ENCODE data around the gene NOTO. TPM values are rescaled to one million over a fixed set of nuclear protein-coding genes. Genes with fewer than 3 reads are reported as not detected.
"Not testable (repeated sequence)": the region's sequence is repeated elsewhere in the genome, so short reads cannot be mapped to it uniquely, and the experiment has no call there.

Gene NOTO
- total and polyA plus RNA-seq, 2 donors from 2014 or later, result not detected

DNA sequence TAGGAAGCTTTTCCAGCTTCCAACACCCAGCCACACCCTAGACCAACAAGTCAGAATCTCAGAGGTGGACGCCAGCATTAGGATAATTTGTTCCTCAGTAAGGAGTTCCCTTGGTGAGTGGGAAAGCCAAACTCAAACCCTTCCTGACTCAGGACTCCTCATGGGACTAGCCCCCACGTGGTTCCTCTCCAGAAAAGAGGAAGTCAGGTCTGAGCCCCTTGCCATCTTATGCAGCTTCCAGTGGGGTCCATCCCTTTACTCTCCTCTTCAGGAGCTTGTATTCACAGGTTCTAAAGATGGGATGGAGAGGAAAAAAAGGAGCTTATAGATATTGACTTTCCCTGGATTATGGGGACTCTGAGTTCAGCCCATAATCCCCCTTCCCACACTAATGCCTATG lies 14.8 kb upstream of the NOTO start:
- Histone ChIP-seq H3K9ac (ENCODE audit: low read length in 3 of 3) (no peak overlapping the region), H3K27me3 (ENCODE audit: control insufficient read depth, insufficient read depth, low read length) (no peaks in the 10 kb centered on the region), H3K4me1 (ENCODE audit: control insufficient read depth in 2 of 3, insufficient read depth in 2 of 3, low read depth in 1 of 3, low read length in 3 of 3) (no peaks in the 10 kb centered on the region), H3K36me3 (ENCODE audit: control insufficient read depth in 2 of 3, insufficient read depth in 3 of 3, low read length in 3 of 3) (no peaks in the 10 kb centered on the region), H3K9me3 (ENCODE audit: control insufficient read depth in 2 of 3, insufficient read depth in 1 of 3, low read length in 3 of 3) (no peaks in the 10 kb centered on the region), H3K27ac (ENCODE audit: low read depth in 2 of 2, low read length in 2 of 2) (no peak overlapping the region), H3K4me3 (ENCODE audit: low read length in 3 of 3) (no peak overlapping the region)
- TF ChIP-seq, protein P1, sequence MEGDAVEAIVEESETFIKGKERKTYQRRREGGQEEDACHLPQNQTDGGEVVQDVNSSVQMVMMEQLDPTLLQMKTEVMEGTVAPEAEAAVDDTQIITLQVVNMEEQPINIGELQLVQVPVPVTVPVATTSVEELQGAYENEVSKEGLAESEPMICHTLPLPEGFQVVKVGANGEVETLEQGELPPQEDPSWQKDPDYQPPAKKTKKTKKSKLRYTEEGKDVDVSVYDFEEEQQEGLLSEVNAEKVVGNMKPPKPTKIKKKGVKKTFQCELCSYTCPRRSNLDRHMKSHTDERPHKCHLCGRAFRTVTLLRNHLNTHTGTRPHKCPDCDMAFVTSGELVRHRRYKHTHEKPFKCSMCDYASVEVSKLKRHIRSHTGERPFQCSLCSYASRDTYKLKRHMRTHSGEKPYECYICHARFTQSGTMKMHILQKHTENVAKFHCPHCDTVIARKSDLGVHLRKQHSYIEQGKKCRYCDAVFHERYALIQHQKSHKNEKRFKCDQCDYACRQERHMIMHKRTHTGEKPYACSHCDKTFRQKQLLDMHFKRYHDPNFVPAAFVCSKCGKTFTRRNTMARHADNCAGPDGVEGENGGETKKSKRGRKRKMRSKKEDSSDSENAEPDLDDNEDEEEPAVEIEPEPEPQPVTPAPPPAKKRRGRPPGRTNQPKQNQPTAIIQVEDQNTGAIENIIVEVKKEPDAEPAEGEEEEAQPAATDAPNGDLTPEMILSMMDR (IDR thresholded peaks at IDR 0.05; ENCODE audit: borderline replicate concordance, extremely low read depth, insufficient read depth), result no peak
- DNase-seq, result no peak
- no peak for FAIRE-seq
- intact Hi-C loops (cut with DNase I), result no loop called here

DNA sequence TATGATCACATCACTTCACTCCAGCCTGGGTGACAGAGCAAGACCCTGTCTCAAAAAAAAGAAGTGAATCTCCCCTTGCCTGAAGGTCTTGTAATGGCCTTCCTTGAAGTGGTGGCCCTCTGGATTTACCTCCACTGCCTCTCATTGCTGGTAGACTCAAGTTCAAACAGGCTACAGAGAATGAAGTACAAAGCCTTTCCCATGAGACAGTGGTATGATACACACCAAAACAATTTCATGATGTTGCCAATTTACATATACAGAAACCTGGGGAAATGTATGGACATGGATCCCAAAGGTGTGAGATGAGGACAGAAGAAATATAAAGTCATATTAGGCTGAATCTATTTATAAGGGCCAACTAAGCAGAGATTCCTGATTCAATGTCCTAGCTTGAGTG lies 4.8 kb upstream of the NOTO start:
- Histone ChIP-seq H3K36me3 (ENCODE audit: control insufficient read depth in 2 of 3, insufficient read depth in 3 of 3, low read length in 3 of 3) (no peaks in the 10 kb centered on the region), H3K27me3 (ENCODE audit: control insufficient read depth, insufficient read depth, low read length) (peaks cover 11% of the 10 kb centered on the region)
- FAIRE-seq, result no peak

DNA sequence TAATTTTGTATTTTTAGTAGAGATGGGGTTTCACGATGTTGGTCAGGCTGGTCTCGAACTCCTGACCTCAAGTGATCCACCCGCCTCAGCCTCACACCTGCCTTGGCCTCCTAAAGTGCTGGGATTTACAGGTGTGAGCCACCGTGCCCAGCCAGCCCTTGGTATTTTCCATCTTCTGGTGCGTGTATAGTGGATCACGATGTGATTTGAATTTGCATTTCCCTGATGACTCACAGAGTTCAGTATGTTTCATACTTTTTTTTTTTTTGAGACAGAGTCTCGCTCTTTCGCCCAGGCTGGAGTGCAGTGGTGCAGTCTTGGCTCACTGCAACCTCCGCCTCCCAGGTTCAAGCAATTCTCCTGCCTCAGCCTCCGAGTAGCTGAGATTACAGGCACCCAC lies 2.1 kb upstream of the NOTO start:
- H3K9ac ChIP-seq (ENCODE audit: low read length in 3 of 3); DNase-seq; H3K36me3 ChIP-seq (ENCODE audit: control insufficient read depth in 2 of 3, insufficient read depth in 3 of 3, low read length in 3 of 3); H3K9me3 ChIP-seq (ENCODE audit: control insufficient read depth in 2 of 3, insufficient read depth in 1 of 3, low read length in 3 of 3); H3K4me1 ChIP-seq (ENCODE audit: control insufficient read depth in 2 of 3, insufficient read depth in 2 of 3, low read depth in 1 of 3, low read length in 3 of 3); H3K27ac ChIP-seq (ENCODE audit: low read depth in 2 of 2, low read length in 2 of 2); FAIRE-seq; intact Hi-C loops (cut with DNase I); H3K4me3 ChIP-seq (ENCODE audit: low read length in 3 of 3): not testable (repeated sequence)
- H3K27me3 ChIP-seq (ENCODE audit: control insufficient read depth, insufficient read depth, low read length), result peaks cover 21% of the 10 kb centered on the region

More for the DNA sequence above, 4.8 kb upstream of the NOTO start:
- no peak overlapping the region for H3K9ac ChIP-seq (ENCODE audit: low read length in 3 of 3)
- TF ChIP-seq, protein P1 (IDR thresholded peaks at IDR 0.05; ENCODE audit: borderline replicate concordance, extremely low read depth, insufficient read depth), result no peak
- no peak overlapping the region for H3K4me3 ChIP-seq (ENCODE audit: low read length in 3 of 3)
- H3K27ac ChIP-seq (ENCODE audit: low read depth in 2 of 2, low read length in 2 of 2), result no peak overlapping the region
- intact Hi-C loops (cut with DNase I), result no loop called here
- DNase-seq, result no peak
- no peaks in the 10 kb centered on the region for H3K4me1 ChIP-seq (ENCODE audit: control insufficient read depth in 2 of 3, insufficient read depth in 2 of 3, low read depth in 1 of 3, low read length in 3 of 3)
- no peaks in the 10 kb centered on the region for H3K9me3 ChIP-seq (ENCODE audit: control insufficient read depth in 2 of 3, insufficient read depth in 1 of 3, low read length in 3 of 3)

DNA sequence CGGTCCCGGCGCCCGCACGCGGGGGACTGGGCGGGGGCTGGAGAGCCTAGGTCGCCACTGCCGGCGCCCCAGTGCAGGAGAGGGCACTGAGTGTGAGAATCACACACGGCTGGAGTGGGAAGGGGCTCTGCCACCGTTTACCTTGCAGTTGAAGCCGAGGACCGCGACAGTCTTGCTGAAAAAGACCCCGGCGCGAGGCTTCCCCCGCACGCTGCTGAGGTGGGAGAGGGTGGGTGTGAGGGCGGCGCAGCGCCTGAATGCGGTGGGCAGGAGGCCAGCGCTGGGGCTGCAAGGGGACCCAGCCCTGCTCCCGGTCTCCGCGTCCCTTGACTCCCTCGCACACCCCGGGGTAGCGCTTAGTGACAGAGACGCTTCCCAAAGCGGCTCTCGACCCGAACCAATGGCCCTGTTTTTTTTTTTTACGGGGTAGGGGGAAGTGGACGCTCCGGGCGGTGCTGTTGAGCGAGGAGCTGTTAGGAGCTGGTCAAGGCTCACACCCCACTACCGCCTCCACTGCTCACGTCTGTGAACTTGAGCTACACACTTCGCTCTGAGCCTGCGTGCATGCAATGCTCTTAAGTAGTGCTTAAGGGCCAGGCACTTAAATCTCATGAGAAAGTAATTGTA lies 794 bp downstream of the NOTO start:
- TF ChIP-seq, protein P1 (IDR thresholded peaks at IDR 0.05; ENCODE audit: borderline replicate concordance, extremely low read depth, insufficient read depth), result no peak
- Histone ChIP-seq H3K9me3 (ENCODE audit: control insufficient read depth in 2 of 3, insufficient read depth in 1 of 3, low read length in 3 of 3) (no peaks in the 10 kb centered on the region), H3K27ac (ENCODE audit: low read depth in 2 of 2, low read length in 2 of 2) (no peak overlapping the region), H3K4me1 (ENCODE audit: control insufficient read depth in 2 of 3, insufficient read depth in 2 of 3, low read depth in 1 of 3, low read length in 3 of 3) (peaks cover 0 to 2% (median 0%) of the 10 kb centered on the region in 3 donors), H3K4me3 (ENCODE audit: low read length in 3 of 3) (no peak overlapping the region), H3K36me3 (ENCODE audit: control insufficient read depth in 2 of 3, insufficient read depth in 3 of 3, low read length in 3 of 3) (no peaks in the 10 kb centered on the region), H3K27me3 (ENCODE audit: control insufficient read depth, insufficient read depth, low read length) (peaks cover 22% of the 10 kb centered on the region), H3K9ac (ENCODE audit: low read length in 3 of 3) (no peak overlapping the region)
- intact Hi-C loops (cut with DNase I), result no loop called here
- FAIRE-seq (no peak), DNase-seq (peak in 3 of 5 donors; percentile 25 to 43 (median 25))

All from kidney (tissue), 14 donors.